GM12878 (cell line): ENCODE data around the gene SEMA5A.

Experiments
- MXI1 ChIP-seq: fragments of 150-350 bp; IDR thresholded peaks from 2 replicates; pipeline ENCODE4 v1.6.1; 2011; ENCODE audit warnings: low read depth, mild to moderate bottlenecking, inconsistent platforms, low read length, improper control_type of control experiment
- POLR2A ChIP-seq: IDR thresholded peaks from 2 replicates; pipeline ENCODE4 v1.6.1; 2011; ENCODE audit warnings: low read depth, mild to moderate bottlenecking, low read length
- ZNF274 ChIP-seq: IDR thresholded peaks from one replicate; pipeline ENCODE4 v1.8.0; 2011; ENCODE audit not compliant: insufficient read length, insufficient read depth

GRCh38 chr5:9553561-9553960 is 7.7 kb upstream of the SEMA5A start:
- no peak for TF ChIP-seq ZNF274
- TF ChIP-seq POLR2A = no peak
- TF ChIP-seq MXI1 = no peak
